M059J (cell line): Measurements from ENCODE around the gene FICD. TPM values are rescaled to one million over a fixed set of nuclear protein-coding genes. Genes with fewer than 3 reads are reported as not detected.
A peak's percentile ranks its signal among the peaks of the same experiment; 100 is the strongest.
"Not testable (repeated sequence)": the region's sequence is repeated elsewhere in the genome, so short reads cannot be mapped to it uniquely, and the experiment has no call there.

Source experiments
- DNase-seq: peaks from one replicate; pipeline ENCODE4 v3.0.0-alpha.2; 2012; ENCODE audit warnings: low read depth
- total RNA-seq: library from RNA; depleted of rRNA; stranded (reverse); fragments of >200 nt; shearing (Covaris generic); gene quantifications from 2 replicates; pipeline ENCODE4 v1.2.3, GENCODE V29; 2014; rRNA removed

The FICD gene
- total RNA-seq = 9.7 and 12.5 TPM in 2 replicates

DNA sequence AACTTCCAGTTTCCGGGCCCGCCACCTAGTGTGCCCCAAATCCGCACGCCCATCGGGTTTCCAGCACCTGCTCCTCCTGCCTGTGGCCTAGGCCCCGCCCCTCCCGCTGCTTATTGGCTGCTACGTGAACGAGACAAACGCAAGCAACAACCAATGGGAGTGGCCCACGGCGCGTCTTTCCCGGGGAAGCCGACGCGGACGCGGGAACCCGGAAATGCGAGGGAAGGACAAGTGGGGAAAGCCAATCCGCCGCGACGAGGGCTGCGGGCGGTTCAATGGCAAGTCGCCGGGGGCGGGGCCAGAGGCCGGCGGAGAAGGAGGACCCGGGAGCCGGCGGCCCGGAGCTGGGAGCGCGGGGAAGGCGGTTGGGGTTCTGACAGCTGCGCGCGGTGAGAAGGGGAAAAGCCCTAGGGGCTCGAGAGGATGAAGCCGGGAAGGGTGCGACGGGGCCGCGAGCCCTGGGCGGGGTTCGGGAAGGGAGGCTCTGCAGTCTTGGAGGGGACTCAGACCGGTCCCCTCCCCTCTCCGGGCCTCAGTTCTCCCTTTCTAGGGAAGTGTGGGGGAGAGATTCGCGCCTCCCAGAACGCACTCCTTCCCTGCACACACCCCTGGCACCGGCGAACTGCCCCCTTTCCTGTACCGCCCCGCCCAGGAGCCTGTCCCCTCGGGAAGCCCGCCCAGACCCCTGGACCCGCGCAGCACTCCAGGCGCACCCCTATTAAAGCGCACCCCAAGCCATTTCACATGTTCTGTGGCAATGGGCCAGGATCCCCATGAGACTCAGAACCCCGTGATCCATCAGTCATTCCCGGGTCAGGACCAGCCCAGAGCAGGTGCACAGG is at the start of gene FICD:
Gene FICD (plus strand): TSS at position 305 of the 842 bp plus-strand sequence. CDS start 1,696 bp downstream, outside the sequence.
- peak; percentile 99 for DNase-seq

DNA sequence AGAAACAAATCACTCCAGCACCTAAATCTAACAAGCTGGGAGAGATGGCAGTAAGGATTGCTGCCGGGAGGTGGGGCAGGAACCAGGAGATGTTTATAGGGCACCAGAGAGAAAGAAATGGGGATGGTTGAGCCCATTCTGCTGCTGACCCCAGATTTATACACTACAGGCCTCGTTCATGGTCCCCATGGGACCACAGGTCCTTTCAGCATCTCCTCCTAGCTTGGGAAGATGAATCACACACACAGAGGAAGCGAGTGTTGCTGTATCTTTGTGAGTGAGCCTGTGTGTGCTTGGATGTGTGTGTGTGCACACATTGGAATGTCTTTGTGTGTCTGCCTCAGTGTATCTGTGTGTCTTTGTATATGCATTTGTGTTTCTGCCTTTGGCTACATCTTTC is 49.7 kb upstream of the FICD start:
- DNase-seq = no peak

DNA sequence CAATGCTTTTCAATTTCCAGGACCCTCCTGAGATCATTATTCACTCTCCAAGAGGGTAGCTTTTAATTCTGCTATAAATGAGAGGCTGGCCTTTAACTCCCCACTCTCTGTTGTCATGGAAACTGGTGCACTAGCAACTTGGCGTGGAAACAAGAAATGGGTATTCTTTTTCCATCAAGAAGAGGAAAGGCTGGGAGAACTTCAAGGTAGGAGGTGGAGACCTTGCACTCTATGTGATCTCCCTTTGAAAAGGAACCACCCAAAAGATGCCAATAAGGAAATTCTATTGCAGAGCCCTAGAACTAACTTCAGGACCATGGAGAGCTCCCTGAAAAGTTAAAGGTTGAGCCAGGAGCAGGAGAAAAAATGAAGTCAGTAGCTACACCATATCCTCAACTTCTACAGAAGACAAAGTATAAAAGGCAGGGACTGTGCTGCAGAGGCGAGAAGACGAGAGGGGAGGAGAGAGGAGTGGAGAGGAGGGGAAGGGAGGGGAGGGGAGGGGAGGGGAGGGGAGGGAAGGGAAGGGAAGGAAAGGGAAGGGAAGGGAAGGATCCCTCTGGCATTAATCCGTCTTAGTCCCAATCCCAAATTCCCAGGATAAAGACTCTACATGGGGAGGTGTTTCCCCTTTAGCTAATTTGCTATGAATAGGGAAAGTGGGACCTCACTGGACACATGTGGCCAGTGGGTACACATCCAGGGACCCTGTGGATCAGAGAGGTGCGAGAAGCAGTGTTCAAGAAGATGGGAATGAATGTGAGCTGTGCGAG is 46.7 kb upstream of the FICD start:
- peak; percentile 33 for DNase-seq

DNA sequence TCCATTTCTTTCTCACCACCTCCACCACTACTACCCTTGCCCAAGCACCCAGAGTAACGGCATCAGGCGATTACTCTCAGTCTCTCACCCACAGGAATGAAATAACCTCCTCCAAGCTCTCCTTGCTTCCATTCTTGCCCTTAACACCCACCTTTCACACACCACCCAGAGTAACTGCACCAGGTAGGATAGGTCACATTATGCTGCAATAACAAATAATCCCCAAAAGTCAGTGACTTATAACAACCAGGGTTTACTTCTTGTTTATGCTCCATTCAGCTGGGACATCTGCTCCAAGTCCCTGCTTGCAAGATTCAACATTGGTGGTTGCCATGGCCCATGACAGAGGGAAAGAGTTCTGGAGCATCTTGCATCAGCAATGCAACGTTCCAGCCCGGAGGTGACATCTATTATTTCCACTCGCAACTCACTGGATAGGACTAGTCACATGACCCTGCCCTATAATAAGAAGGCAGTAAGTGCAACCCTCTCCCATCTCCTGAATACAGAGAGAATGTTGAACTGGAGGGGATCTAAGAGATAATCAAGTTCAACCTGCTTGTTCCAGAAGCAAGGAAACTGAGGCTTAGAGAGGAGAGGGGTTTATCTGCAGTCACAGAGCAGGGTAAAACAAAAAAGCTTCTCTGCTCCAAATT is 41.5 kb upstream of the FICD start:
- DNase-seq = no peak

DNA sequence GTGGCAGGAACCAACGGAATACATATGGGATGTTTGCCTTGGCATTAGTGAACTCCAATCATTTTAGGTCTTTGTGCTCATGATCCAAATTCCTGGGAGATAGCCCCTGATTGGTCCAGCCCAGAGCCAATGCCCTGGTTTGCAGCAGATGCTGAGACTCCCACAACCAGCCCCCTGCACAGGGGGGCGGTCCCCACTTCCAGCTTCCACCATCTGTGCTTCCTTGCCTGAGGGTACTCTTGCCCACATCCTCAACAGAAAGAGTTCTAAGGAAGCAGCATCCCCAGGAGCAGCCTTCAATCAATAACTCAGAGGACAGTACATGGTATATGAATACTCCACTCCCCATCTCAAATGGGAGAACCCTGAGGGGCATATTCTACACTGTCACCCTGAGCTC is 39.7 kb upstream of the FICD start:
- DNase-seq = no peak

DNA sequence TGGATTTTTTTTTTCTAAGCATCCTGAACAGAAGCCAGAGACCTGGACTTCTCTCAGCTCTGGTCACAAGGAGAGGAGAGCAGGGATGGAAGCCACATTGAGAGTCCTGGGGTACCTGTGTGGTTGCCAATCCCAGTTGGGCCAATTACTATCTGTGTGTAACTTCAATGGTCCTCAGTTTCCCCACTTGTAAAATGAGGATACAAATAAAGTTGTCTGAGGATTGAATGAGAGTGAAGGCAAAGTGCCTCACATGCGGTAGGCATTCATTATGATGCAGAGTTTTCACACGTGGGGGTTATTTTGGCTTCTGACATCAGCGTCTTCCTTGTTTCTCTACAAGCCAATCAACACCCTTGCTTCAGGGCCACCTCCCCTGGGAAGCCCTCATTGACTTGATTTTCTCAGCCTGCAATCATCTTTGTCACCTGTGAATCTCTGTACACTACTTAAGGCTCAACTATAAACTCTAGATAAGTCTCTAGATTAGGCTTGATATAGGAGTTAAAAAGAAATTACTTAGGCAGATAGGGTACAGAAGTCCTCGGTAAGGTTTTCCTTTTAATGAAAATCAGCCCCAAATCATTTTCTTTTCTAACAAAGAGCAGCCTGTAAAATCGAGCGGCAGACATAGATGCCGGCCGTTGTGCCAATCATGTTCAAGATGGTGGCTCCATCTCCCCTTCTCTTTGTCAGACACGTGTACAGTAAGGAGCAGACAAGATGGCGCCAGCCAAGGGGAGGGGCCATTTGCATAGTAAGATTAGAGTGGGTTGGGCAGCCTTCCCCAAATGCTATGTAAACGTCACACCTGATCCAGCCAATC is 37.8 kb upstream of the FICD start:
- no peak for DNase-seq

DNA sequence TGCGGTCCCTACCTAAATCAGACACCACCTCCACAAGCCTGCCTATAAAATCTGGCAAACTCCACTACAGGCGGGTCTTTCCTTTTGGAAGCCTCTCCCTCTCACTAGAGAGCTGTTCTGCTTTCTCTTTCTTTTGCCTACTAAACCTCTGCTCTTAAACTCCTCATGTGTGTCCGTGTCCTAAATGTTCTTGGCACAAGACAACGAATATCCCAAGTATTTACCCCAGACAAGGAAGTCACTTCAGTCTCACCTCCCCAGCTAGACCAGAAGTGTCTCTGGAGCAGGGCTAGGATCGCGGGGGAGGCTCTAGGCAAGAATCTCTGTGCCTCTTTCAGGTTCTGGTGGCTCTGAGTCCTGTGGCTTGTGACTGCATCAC is 37.2 kb upstream of the FICD start:
- DNase-seq = no peak

DNA sequence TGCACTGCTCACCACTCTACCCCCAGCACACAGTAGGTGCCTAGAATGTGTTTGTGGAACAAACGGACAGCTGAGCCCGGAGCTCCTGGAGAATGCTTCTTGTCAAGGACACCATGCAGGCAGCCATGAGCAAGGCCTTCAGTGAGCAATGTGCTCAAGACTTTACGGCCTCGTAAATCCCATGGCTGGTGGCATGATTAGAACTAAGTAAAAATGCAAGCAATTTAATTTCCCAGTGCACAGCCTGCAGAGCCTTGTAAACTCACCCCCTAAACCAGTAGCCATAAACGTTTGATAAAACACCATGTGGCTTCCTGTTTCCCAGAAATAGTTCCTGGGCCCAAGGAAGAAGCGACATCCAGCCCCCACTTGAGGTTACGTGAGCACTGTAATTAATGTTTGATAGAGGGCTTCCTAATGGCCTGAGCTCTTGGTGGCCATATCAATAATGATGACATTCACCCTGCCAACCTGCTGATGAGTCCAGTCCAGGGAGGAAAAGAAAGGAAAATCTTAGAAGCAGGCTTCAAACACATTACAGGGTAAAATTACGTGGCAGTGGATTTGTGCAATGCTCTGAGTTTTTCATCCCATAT is 36.4 kb upstream of the FICD start:
- DNase-seq = peak; percentile 70

DNA sequence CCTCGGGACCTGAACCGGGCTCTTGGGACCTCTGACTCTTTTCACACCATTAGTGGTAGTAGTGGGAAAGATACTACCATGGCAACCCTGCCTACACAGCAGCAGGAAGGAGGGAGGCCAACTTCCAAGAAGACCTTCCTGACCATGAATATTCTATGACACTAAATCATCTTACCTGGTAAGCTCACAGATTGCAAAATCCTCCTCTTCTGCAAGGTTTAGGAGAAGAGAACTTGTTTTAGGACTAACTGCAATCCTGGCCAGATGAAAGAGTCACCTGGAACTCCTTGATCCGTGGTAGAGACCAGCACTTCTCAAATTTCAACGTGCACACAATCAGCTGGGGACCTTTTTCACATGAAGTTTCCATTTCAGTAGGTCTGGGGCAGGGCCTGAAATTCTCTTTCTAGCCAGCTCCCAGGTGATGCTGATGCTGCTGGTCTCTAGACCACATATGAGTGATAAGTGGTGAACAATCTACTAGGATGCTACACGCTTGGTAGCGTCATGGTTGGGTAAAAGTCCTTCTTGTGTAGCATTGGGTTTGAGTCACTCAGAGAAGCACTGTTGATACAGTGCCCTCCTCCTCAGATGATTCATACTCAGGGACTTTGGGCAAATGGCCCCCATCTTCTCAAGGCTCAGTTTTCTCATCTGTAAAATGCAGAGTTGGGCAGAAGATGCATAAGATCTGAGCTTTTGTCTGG is 35.6 kb upstream of the FICD start:
- DNase-seq = peak; percentile 27

DNA sequence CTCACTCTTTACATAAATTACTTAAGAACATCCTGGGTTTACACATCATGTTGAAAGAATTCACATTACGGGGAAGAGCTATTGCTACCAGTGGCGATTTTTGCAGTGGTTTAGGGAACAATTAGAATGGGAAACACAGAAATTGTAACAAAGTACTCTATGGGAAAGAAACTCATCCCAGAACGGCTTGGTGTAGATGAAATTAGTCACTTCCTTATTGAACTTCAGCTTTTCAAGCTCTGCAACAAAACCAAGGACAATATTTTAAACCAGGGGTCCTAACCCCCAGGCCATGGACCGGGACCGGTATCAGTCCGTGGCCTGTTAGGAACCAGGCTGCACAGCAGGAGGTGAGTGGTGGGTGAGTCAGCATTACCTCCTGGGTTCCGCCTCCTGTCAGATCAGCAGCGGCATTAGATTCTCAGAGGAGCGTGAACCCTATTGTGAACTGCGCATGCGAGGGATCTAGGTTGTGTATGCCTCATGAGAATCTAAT is 32.3 kb upstream of the FICD start:
- peak; percentile 86 for DNase-seq

DNA sequence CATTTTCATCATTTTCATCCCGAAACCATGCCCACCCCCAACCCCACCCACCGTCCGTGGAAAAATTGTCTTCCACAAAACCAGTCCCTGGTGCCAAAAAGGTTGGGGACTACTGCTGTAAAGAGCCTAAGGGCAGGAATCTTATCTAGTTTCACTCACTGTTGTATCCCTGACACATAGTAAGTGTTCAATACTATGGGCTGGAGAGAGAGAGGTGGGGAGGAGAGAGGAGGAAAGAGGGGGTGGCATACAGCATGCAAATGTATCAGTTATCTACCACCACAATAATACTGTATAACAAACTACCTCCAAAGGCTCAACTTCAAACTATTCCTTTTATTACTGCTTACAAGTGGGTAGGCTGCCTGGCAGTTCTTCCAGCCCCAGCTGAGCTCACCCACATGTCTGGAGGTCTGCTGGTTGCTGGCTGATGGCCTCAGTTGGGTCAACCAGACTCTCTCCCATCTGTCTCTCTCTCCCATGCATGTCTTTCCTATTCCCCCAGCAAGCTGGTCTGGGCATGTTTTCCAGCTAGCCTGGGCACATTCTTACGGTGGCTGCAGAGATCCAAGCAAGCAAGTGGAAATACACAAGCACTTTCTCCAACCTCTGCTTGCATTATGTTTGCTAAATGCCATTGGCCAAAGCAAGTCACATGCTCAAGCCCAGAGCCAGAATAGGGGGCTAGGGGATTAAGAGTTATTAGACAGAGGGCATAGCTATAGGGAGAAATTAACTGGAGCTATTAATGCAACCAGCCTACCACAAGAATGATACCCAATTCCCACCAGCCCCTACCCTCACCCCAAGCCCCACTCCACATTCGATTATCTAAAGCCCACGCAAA is 31.6 kb upstream of the FICD start:
- DNase-seq = peak; percentile 11

DNA sequence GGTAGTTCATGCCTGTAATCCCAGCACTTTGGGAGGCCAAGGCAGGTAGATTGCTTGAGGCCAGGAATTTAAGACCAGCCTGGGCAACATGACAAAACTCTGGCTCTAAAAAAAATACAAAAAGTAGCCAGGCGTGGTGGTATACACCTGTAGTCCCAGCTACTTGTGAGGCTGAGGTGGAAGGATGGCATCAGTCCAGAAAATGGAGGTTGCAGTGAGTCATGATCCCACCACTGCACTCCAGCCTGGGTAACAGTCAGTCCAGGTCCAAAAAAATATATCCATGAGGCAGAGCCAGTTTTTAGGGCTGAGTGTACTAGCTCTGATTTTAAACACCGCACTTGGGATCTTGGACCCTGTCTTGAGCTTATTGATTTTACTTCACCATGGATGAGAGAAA is 30.6 kb upstream of the FICD start:
- peak; percentile 44 for DNase-seq

DNA sequence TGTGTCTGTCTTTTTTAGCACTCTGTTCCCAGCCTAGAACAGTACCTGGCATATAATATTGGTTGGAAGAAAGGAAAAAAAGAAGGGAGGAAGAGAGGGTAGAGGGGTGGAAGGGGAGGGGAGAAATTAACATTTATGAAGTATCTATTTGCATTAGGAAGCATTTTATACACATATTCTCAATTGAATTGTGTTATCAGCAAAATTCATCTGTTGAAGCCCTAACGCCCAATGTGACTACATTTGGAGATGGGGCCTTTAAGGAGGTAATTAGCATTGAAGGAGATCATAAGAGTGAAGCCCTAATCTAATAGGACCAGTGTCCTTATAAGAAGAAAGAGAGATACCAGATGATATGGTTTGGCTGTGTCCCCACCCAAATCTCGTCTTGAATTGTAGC is 30.2 kb upstream of the FICD start:
- DNase-seq = no peak

DNA sequence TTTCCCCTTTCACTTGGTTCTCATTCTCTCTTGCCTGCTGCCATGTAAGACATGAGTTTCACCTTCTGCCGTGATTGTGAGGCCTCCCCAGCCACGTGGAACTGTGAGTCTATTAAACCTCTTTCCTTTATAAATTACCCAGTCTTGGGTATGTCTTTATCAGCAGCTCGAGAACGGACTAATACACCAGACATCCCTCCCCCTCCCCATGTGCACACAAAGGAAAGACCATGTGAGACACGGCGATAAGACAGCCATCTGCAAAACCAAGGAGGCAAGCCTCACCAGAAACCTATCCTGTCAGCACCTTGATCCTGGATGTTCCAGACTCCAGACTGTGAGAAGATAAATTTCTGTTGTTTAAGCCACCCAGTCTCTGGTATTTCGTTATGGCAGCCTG is 29.7 kb upstream of the FICD start:
- DNase-seq = not testable (repeated sequence)

DNA sequence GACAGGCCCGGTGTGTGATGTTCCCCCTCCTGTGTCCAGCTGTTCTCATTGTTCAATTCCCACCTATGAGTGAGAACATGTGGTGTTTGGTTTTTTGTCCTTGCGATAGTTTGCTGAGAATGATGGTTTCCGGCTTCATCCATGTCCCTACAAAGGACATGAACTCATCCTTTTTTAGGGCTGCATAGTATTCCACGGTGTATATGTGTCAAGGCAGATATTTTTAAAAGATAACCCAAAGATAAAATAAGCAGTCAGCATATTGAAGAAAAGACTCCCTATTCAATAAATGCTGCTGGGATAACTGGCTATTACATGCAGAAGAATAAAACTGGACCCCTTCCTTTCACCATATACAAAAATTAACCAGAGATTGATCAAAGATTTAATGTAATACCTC is 28.0 kb upstream of the FICD start:
- not testable (repeated sequence) for DNase-seq

DNA sequence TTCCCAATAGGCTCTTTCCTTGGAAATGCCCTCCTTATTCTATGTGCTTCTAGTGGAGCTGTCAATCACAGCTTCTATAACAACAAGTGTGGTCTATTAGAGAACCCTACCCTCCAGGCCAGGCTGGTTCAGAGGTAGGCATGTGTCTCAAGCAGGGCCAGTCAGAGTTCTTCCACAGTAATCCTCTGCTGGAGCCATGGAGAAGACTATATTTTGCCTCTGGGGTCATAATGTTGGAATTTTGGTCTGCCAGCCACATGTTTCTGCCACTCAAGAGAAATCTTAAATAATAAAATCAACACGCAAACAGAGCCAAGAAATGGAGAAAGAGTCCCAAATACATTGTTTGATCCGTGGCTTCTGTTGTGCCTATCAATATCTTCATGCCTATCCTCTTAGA is 23.8 kb upstream of the FICD start:
- DNase-seq = no peak

DNA sequence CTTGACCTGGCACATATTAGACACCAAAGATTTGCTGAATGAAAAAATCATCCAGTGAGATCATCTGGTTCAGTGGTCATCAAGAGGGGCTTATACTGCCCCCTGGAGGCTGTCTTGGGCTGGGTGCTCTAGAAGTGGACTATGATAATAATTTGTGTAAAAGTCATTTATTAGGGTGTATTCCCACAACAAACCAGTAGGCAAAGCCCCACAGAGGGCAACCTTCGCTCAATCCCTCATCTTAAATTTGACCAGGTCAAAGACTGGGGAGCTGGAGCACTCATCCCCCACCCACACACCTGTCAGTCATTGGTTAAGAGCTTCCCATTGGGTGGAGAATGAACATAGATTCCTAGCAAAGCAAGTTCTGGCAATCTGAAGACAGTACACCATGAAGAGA is 20.0 kb upstream of the FICD start:
- peak; percentile 43 for DNase-seq

DNA sequence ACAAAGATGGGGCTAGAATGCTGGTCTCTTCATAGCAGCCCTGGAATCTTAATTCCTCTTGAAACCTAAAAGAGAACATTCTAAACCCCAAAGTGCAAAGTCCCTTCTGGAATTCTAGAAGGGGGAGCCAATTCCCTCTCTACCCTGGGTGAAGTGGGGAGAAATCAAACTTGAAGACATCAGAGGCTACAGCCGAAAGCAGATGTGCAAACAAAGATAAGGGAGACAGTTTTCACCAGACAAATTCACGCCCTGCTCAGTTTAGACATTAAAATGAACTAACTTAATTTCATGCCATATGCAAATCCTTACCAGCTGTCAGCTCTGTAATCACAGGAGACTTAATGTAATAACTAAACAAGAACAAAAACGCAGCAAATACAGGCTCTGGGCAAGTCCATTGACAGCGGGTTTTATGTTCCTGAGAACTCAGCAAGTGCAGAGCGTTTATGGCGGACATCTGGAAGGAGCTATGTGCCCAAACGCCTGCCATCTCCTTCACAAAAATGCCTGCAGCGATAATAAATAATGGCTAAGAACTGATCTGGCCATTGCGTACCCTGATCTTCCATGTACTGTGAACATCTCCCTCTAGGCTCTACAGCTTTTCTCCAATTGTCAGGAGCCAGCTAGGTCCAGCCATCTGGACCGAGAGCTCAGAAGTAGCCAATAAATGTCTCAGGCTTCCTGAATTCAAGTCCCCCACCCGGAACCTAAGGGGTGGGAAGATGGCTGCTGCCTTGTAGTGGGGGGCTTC is 19.1 kb upstream of the FICD start:
- no peak for DNase-seq

DNA sequence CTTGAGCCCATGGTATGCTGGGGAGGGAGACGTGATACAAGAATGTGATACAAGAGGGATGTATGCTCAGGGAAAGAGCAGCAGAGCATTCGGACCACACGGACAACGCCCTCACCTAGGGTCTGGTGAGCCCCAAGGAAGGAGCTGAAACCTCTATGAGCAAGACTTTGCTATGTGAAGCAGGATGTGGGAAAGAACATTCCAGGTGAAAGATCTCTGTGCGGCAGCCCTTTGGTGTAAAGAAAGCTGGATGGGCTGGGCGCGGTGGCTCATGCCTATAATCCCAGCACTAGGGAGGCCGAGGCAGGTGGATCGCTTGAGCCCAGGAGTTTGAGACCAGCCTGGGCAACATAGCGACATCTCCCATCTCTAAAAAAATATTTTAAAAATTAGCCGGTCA is 16.9 kb upstream of the FICD start:
- DNase-seq = no peak
